ENCODE results near the gene MLLT6. TPM values are rescaled to one million over a fixed set of nuclear protein-coding genes. Genes with fewer than 3 reads are reported as not detected.
A peak's percentile ranks its signal among the peaks of the same experiment; 100 is the strongest.

Gene MLLT6
- polyA plus RNA-seq, 3 donors from 2014 or later: 3.8 to 24.5 (median 7.4) TPM

DNA sequence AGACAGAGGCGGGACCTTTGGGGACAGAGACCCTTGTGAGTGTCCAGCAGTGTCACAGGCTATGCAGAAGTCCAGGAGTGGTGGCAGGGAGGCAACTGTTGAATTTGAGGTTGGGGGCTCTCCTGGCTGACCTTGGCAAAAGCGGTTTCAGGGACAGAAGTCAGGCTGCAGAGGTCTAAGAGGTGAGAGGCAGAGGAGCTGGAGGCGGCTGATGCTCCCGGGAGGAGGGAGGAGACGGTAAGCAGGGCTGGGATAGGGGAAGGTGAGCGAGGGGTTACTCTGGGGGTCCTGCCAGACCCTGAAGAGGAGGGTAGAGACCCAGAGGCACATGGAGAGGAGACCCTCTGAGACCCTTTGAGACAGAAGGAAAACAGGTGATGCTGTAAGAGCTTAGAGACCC lies 35.6 kb upstream of the MLLT6 start:
- H3K4me1 Mint-ChIP-seq: peaks cover 0 to 2% of the 10 kb centered on the region in 2 donors
- H3K4me3 Mint-ChIP-seq: no peak overlapping the region
- DNase-seq: no peak
- H3K27me3 Mint-ChIP-seq (ENCODE audit: low read depth in 3 of 3): peaks cover 8 to 29% (median 27%) of the 10 kb centered on the region in 3 donors
- H3K36me3 Mint-ChIP-seq: no peaks in the 10 kb centered on the region
- H3K9me3 Mint-ChIP-seq: no peaks in the 10 kb centered on the region
- no peak overlapping the region for H3K27ac Mint-ChIP-seq

DNA sequence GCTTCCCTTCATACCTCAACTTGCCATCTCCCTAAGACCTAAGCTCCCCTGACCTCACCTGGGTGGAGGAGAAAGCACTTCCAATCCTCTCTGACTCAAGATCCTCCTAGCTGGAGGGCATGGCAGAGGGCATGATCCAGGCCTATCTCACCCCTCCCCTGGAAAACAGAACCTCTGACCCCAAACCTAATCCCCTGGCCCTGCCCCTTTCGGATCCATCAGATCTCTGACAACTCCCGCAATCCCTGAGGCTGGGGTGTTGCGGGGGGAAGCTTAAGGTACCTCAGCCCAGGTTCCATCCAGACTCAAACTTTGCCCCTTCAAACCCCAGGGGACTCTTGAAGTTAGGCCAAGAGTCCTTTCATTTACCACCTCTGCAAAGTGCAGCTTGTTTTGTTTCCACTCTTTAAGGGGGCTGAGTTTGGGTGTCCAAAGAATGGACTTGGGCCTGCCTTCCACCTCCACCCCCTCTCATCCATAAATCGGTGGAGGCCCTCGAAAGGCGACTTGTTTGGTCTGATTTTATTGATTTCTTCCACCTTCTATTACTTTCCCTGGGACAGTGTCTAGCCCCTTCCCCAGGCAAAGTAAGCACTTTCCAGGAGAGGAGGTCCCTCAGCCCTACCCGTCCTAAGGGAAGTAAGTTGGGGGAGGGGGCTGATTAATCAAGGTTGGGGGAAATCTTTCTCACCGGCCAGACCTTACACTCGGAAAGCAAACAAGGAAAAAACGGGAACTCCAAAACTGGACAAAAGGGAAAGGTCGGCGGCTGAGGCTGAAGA lies 32.9 kb upstream of the MLLT6 start:
- no peaks in the 10 kb centered on the region for H3K36me3 Mint-ChIP-seq
- DNase-seq: no peak
- peaks cover 7 to 29% (median 27%) of the 10 kb centered on the region in 3 donors for H3K27me3 Mint-ChIP-seq (ENCODE audit: low read depth in 3 of 3)
- no peak overlapping the region for H3K27ac Mint-ChIP-seq
- peaks cover 22% of the 10 kb centered on the region in 2 donors for H3K4me1 Mint-ChIP-seq
- H3K4me3 Mint-ChIP-seq: peak overlapping the region in 4 of 5 donors; percentile 1 to 44 (median 32)
- H3K9me3 Mint-ChIP-seq: no peaks in the 10 kb centered on the region

DNA sequence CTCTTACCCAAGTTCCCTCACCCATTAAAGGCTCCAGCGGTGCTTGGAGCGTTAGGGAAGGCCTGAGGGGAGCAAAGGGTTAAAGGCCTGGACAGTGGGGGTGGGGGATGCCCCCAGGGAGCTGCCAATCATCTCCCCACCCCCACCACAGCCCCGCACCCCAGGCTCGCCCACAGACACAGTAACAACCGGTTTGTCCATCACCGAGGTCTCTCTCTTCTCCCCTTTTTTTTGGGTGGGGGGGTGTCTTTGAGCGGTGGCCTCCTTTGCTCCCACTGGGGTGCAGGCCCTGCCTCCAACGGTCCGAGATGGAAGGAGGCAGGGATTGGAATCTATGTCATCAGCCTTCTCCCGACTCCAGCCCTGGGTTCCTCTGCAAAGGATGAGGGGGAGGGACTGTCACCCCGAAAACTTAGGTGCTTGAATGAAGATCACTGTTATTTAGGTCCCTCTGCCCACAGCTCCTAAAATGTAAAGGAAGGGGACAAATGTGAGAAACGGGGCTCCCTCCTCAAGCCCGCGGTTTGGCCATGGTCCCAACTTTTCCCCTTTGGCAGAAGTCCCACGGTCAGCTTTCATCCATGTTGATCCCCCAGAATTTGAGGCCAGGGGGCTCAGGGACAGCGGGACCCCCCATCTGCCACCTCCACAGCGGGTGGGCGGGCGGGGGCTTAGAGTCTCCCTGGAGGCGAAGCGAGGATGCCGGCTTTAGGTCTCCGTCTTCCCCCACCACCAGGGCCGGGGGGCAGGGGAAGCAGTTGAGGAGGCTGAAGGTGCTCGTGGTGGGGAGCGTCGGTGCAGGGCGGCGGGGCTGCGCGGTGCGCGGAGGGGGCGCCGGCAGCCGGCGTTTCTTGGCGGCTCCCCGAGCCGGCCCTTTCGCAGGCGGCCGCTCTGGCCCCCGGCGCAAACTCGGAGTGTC lies 32.0 kb upstream of the MLLT6 start:
- no peaks in the 10 kb centered on the region for H3K9me3 Mint-ChIP-seq
- no peak for DNase-seq
- no peaks in the 10 kb centered on the region for H3K36me3 Mint-ChIP-seq
- peak overlapping the region; percentile 29 to 68 (median 51) for H3K4me3 Mint-ChIP-seq
- H3K27ac Mint-ChIP-seq: no peak overlapping the region
- peaks cover 7 to 26% (median 20%) of the 10 kb centered on the region in 3 donors for H3K27me3 Mint-ChIP-seq (ENCODE audit: low read depth in 3 of 3)
- peaks cover 22 to 24% of the 10 kb centered on the region in 2 donors for H3K4me1 Mint-ChIP-seq

DNA sequence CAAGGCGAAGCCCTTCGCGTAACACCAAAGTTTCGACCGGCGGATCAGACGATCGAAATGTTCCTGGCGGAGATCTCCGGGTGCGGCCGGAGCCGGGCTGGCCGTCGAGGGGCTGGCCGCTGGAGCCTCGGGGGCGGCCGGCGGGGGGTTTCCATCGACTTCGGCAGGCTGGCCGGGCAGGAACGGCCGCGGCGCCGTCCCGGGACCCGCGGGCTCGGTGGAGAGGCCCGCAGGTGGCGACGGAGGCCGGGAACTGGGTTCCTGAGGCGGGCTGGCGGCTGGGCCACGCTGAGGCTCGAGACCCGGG lies 31.4 kb upstream of the MLLT6 start:
- Mint-ChIP-seq H3K4me1 (peaks cover 22 to 24% of the 10 kb centered on the region in 2 donors), H3K36me3 (no peaks in the 10 kb centered on the region), H3K27me3 (ENCODE audit: low read depth in 3 of 3) (peaks cover 5 to 23% (median 22%) of the 10 kb centered on the region in 3 donors), H3K4me3 (no peak overlapping the region), H3K27ac (no peak overlapping the region), H3K9me3 (no peaks in the 10 kb centered on the region)
- no peak for DNase-seq

DNA sequence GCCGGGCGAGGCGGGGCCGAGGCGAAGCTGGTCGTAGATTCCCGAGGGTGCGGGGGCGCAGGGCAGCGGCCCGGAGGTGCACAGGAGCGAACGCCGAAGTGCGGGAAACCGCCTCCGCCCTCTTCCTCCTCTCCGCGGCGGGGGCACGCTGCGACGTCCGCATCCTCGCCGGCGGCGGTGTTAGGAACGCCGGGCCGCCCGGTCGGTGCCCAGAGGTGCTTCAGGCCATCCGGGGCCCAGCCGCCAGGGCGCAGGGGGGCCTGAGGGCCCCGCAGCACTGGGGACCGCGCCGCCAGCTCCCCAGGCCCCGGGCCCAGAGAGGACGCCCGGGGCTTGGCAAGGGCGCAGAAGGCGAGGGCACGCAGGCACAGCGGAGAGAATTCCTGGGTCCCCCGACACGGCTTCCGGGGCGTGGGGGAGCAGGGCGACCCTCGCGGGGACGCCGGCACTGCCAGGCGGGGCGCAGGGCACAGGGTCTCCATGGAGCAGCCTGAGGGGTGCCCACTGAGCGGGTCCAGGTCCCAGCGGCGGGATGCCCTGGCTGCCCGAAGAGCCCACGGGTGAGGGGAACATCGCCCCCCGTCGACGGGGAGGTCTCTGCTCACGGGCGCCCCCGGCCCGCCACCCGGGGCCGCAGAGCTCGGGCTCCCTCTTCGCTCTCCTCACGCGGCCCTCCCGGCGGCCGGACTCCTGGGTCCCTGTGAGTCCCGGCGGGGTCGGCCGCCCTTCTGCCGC lies 30.9 kb upstream of the MLLT6 start:
- H3K4me3 Mint-ChIP-seq: no peak overlapping the region
- H3K9me3 Mint-ChIP-seq: no peaks in the 10 kb centered on the region
- no peaks in the 10 kb centered on the region for H3K36me3 Mint-ChIP-seq
- DNase-seq: peak in 2 of 3 donors; percentile 23 to 24
- no peak overlapping the region for H3K27ac Mint-ChIP-seq
- peaks cover 5 to 23% (median 18%) of the 10 kb centered on the region in 3 donors for H3K27me3 Mint-ChIP-seq (ENCODE audit: low read depth in 3 of 3)
- H3K4me1 Mint-ChIP-seq: peaks cover 22 to 24% of the 10 kb centered on the region in 2 donors

DNA sequence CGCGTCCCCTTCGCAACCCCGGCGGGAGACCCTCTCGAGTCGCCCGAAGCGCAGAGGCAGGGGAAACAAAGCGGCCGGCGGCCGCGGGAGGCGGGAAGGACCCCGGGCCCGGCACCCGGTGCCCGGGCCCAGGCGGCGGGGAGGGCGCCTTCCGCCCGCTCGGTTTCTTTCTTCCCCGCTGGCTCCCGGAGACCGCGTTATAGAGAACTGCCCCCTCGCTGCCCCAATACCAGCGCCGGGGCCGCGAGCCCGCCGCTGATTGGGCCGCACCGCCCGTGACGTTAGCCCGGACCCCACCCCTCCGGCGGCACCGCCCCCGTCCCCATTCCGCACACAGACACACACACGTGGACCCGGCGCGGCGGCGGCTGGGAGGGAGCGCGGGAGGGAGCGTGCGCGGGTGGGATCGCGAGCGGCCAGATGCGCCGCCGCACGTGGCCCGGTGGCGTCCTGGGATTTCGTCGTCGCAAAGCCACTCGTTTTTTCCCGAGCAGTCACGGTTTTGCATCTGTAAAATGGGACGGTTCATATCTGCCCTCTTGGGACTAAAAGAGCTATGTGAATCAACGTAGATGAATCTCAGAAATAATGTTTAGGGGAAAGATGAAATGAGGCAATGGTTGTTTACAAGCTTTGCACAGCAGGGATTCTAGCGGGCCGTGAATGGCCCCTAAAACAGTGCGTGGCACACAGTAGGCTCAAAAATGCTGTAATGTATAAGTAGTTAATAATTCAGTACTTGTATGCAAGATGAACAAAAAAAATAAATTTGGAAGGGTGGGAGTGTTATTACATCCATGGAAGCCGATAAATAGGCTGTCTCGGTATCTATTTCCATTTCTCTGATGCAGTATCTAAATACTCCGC lies 30.1 kb upstream of the MLLT6 start, which contains the start of gene EPOP:
Gene EPOP, minus strand, starts transcription at position 209 of the 867 bp plus-strand sequence. CDS start 462 bp downstream, outside the sequence.
- Mint-ChIP-seq H3K9me3 (no peaks in the 10 kb centered on the region), H3K4me1 (peaks cover 22 to 24% of the 10 kb centered on the region in 2 donors), H3K4me3 (peak within 1 kb of the TSS; percentile 73 to 89 (median 79)), H3K36me3 (no peaks in the 10 kb centered on the region), H3K27ac (peak within 1 kb of the TSS in 3 of 6 donors; percentile 42 to 53 (median 53)), H3K27me3 (ENCODE audit: low read depth in 3 of 3) (peaks cover 5 to 21% (median 15%) of the 10 kb centered on the region in 3 donors)
- peak; percentile 80 to 83 (median 81) for DNase-seq

DNA sequence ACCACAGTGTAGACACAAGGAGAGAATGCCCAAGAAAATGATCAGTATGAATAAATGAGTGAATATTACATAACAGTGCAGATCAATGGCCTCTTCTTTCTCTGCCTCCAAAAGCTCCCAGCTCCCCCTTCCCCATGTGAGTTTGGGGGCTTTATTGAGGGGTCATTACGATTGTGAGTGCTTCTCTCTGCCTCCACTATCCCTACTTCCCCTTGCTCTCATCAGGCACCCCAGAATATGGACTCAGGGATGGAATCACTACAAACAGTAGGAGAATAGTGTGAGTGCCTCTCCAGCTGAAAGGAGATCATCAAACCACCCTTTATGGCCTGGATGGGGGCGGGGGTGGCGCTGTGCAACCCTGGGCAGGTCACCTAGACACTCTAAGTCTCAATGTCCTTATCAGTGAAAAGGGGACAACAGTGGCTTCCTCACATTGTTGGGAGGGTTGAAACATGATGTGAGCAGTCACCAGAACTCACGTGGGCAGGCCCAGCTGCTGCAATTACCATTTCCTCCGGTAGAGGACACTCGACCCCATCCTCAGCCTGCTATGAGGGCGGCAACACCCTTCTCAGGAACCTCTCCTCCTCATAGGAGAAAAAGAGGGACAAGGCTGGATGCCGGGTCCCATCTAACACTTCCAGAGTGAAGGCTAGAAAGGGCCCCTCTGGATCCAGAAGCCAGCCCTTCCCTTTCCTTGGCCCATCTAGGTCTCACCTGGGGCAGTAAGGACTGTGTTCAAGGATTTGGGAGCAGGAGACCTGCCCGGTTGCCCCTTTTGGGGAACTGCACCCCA lies 28.2 kb upstream of the MLLT6 start:
- H3K4me3 Mint-ChIP-seq: peak overlapping the region in 1 of 5 donors; percentile 36
- peak; percentile 71 to 76 (median 73) for DNase-seq
- peaks cover 3 to 9% (median 7%) of the 10 kb centered on the region in 3 donors for H3K27me3 Mint-ChIP-seq (ENCODE audit: low read depth in 3 of 3)
- H3K27ac Mint-ChIP-seq: peak overlapping the region in 2 of 6 donors; percentile 31 to 49
- peaks cover 22 to 24% of the 10 kb centered on the region in 2 donors for H3K4me1 Mint-ChIP-seq
- H3K9me3 Mint-ChIP-seq: no peaks in the 10 kb centered on the region
- no peaks in the 10 kb centered on the region for H3K36me3 Mint-ChIP-seq

DNA sequence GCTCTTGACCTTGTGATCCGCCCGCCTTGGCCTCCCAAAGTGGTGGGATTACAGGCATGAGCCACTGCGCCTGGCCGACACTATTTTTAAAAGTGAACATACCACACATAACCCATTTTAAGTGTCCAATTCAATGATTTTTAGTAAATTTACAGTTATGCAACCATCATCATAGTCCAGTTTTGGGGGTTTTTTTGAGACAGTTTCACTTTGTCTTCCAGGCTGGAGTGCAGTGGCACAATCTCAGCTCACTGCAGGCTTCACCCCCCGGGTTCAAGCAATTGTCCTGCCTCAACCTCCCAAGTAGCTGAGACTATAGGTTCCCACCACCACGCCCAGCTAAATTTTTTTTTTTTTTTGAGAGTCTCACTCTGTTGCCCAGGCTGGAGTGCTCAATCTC lies 27.3 kb upstream of the MLLT6 start:
- Mint-ChIP-seq H3K36me3 (no peaks in the 10 kb centered on the region), H3K27ac (no peak overlapping the region), H3K27me3 (ENCODE audit: low read depth in 3 of 3) (peaks cover 2 to 9% (median 2%) of the 10 kb centered on the region in 3 donors), H3K4me1 (peaks cover 20 to 24% of the 10 kb centered on the region in 2 donors), H3K9me3 (no peaks in the 10 kb centered on the region), H3K4me3 (no peak overlapping the region)
- no peak for DNase-seq

DNA sequence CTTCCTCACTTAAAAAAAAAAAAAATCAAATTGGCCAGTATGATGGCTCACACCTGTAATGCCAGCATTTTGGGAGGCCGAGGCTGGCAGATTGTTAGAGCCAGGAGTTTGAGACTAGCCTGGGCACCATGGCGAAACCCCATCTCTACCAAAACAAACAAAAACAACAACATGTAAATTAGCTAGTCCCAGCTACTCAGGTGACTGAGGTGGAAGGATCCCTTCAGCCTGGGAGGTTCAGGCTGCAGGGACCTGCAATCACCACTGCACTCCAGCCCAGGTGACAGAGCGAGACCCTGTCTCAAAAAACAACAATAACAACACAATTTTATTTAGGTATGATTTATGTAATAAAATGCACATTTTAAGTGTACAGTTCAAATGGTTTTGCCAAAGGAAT lies 24.0 kb upstream of the MLLT6 start:
- Mint-ChIP-seq H3K36me3 (no peaks in the 10 kb centered on the region), H3K27me3 (ENCODE audit: low read depth in 3 of 3) (peaks cover 2 to 7% (median 3%) of the 10 kb centered on the region in 3 donors), H3K27ac (no peak overlapping the region), H3K4me1 (peaks cover 9 to 11% of the 10 kb centered on the region in 2 donors), H3K9me3 (no peaks in the 10 kb centered on the region), H3K4me3 (no peak overlapping the region)
- DNase-seq: no peak

DNA sequence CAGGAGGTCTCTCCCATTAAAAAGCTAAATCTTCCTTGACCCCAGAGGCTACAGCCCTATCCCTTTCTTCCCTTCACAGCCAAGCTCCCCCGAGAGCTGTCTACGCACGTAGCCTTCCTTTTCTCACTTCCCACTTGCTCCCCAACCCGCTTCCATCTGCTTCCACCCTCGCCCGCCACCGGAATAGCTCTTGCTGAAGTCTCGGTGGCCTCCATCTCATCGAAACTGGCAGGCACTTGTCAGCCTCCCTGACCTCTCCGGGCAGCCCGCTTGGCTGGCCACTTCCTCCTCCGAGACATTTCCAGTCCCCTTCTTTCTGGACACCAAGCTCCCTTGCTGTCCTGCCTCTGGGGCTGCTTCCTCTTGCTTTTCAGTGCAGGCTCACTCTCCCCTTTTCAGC lies 19.6 kb upstream of the MLLT6 start:
- no peak overlapping the region for H3K4me3 Mint-ChIP-seq
- H3K27ac Mint-ChIP-seq: no peak overlapping the region
- no peaks in the 10 kb centered on the region for H3K4me1 Mint-ChIP-seq
- no peaks in the 10 kb centered on the region for H3K36me3 Mint-ChIP-seq
- no peaks in the 10 kb centered on the region for H3K9me3 Mint-ChIP-seq
- H3K27me3 Mint-ChIP-seq (ENCODE audit: low read depth in 3 of 3): peaks cover 0 to 5% (median 2%) of the 10 kb centered on the region in 3 donors
- DNase-seq: no peak

DNA sequence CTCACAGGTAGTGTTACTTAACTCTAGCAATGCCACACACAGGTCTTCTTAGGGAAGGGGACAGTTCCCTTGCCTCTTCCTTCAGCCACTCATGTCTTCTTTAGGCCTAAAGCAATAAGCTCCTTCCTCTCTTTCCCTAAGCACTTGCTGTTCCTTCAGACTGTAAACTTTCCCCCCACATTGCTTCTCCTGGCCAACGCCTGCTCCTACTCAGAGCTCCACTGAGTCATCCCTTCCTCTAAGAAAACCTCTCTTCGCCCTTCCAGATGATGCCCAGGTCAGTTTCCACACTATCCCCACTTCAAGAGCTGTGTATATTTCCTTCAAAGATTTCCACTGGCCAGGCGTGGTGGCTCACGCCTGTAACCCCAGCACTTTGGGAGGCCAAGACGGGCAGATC lies 17.8 kb upstream of the MLLT6 start:
- no peak for DNase-seq
- Mint-ChIP-seq H3K4me3 (no peak overlapping the region), H3K27ac (no peak overlapping the region), H3K27me3 (ENCODE audit: low read depth in 3 of 3) (peaks cover 0 to 5% (median 0%) of the 10 kb centered on the region in 3 donors), H3K36me3 (no peaks in the 10 kb centered on the region), H3K4me1 (peaks cover 0 to 8% of the 10 kb centered on the region in 2 donors), H3K9me3 (no peaks in the 10 kb centered on the region)

DNA sequence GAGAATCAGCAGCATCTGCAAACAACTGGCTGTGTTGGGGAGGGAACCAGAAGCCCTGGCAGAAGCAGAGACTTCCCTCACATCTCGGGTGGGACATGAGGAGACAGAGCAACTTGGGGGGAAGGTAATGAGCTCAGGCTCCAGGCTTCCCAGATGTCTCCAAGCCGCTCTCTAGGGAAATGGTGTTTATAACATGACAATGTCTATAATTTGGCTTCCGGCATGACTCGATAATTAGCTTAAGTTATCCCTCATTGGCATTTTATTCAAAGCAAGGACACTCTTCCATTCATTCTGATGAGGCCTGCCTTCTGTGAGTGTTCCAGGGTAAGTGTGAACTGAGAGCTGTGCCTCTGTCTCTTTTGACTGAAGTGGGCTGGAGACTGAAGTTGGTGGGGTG lies 14.7 kb upstream of the MLLT6 start:
- Mint-ChIP-seq H3K4me1 (peaks cover 0 to 8% of the 10 kb centered on the region in 2 donors), H3K27ac (peak overlapping the region in 1 of 6 donors; percentile 51)
- no peak for DNase-seq

More for the DNA sequence above, 14.7 kb upstream of the MLLT6 start:
- peaks cover 0 to 3% (median 0%) of the 10 kb centered on the region in 3 donors for H3K27me3 Mint-ChIP-seq (ENCODE audit: low read depth in 3 of 3)
- no peaks in the 10 kb centered on the region for H3K9me3 Mint-ChIP-seq
- no peaks in the 10 kb centered on the region for H3K36me3 Mint-ChIP-seq
- no peak overlapping the region for H3K4me3 Mint-ChIP-seq

Measured in immature natural killer cell (primary cell).